Sigmoid colon (tissue), 7 donors: ENCODE measurements around the gene MBNL1. TPM values are rescaled to one million over a fixed set of nuclear protein-coding genes. Genes with fewer than 3 reads are reported as not detected.

ENCODE experiments used
- DNase-seq: peaks from one replicate; pipeline ENCODE4 v3.0.0-alpha.2; 2019
- H3K27ac ChIP-seq, 4 donors: fragments of 200-600 bp; sonication (generic); one replicate each; pipeline ENCODE4 v1.5.1; 2016 to 2019; ENCODE audit warnings: mild to moderate bottlenecking in 1 of 4
- H3K27me3 ChIP-seq, 3 donors: fragments of 200-600 bp; sonication (generic); one replicate each; pipeline ENCODE4 v1.5.1; 2019; ENCODE audit warnings: mild to moderate bottlenecking in 1 of 3
- H3K36me3 ChIP-seq, 4 donors: fragments of 200-600 bp; sonication (generic); one replicate each; pipeline ENCODE4 v1.5.1; 2016 to 2019
- H3K4me1 ChIP-seq, 4 donors: fragments of 200-600 bp; sonication (generic); one replicate each; pipeline ENCODE4 v1.5.1; 2017 to 2019
- H3K4me3 ChIP-seq, 4 donors: fragments of 200-600 bp; sonication (generic); one replicate each; pipeline ENCODE4 v1.5.1; 2017 to 2019; ENCODE audit warnings: mild to moderate bottlenecking in 2 of 4, moderate library complexity in 1 of 4
- H3K9me3 ChIP-seq, 4 donors: fragments of 200-600 bp in 3 of 4; sonication (generic) in 3 of 4; one replicate each; pipeline versions ENCODE4 v1.5.1 to v1.6.1; 2013 to 2019
- EP300 ChIP-seq, 4 donors: sonication (generic); formaldehyde crosslinking; IDR thresholded peaks; one replicate each; pipeline ENCODE4 v1.6.1; 2017; ENCODE audit warnings: antibody characterized with exemption in 4 of 4
- POLR2A ChIP-seq, 2 donors: fragments of 450-650 bp; IDR thresholded peaks; one replicate each; pipeline ENCODE4 v1.6.1; 2016; ENCODE audit warnings: antibody characterized with exemption in 2 of 2, mild to moderate bottlenecking in 2 of 2, moderate library complexity in 2 of 2
- POLR2AphosphoS5 ChIP-seq, 4 donors: sonication (generic); formaldehyde crosslinking; IDR thresholded peaks; one replicate each; pipeline ENCODE4 v1.6.1; 2017; ENCODE audit warnings: antibody characterized with exemption in 4 of 4
- WGBS, 2 donors: extraction: QIAGEN DNeasy Blood & Tissue Kit; methylation state at CpG; one replicate each; pipeline ENCODE4 v1.1.7; 2013; 5-methylcytosine and 5-hydroxymethylcytosine counted together
- intact Hi-C: fragments of 100-400 bp; cut with DNase I; formaldehyde crosslinking; loops from one replicate; pipeline ENCODE4 v1.15.1; 2023
- polyA plus RNA-seq, 3 donors: library from polyadenylated mRNA; stranded (reverse); fragments of 200-250 nt; gene quantifications; one replicate each; pipeline ENCODE4 v1.2.3, GENCODE V29; 2013
- total RNA-seq, 4 donors: library from RNA; depleted of rRNA; stranded (reverse); fragments of >200 nt; gene quantifications; one replicate each; pipeline ENCODE4 v1.1.0, GENCODE V29; 2016
- TF ChIP-seq, protein P1 (sequence below), 4 experiments: fragments of 450-650 bp in 3 of 4; fragments of 200-600 bp in 1 of 4; IDR thresholded peaks; one replicate each; pipeline ENCODE4 v1.5.1; 2016 to 2019; ENCODE audit warnings: antibody characterized with exemption in 4 of 4, mild to moderate bottlenecking in 3 of 4, moderate library complexity in 2 of 4
- donor health status: healthy with polysubstance abuse.
- donor health status: Bipolar disorder and iron deficiency.
- donor health status: healthy.

The MBNL1 gene
- total and polyA plus RNA-seq, 7 donors: 60.5 to 898 (median 602) TPM

DNA sequence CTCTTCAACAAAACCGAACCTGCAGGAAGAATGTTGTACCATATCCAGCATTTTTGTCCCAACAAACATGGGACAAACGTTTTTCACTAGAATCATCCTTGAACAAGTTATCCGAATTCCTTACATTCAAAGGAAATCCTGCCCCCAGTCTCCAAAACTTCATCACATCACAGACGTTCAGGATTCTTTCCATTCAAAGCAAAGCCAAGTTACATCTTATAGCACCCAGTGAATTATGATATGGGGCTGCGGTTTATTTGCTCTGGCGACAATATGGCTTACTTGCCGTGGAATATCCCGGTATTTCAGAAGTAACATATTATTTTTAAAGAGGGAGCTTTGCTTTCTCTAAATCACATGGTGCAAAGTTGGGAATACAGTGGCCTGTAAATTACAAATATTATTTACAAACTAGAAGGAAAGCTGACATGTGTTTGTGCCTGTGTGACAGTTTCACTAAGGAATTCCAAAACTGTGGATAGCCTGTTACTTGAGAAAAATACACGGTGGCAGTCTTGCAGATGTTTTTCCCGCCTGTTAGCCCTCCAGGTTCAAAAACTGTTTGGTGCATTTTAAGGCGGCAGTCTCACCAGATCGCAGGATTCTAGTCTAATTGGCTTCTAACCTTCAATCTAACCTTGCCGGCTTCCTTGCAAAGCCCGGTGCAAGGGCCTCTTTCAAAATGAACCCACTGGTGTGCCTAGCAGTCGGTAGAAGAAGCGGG, 736 bp upstream of the MBNL1 start:
- WGBS, 2 donors: 6 to 7% methylated on average over 16 of the region's 16 CpGs
- Histone ChIP-seq H3K27ac (peak overlapping the region; percentile 98 to 99 (median 99)), H3K4me3 (peak overlapping the region; percentile 78 to 86 (median 82)), H3K27me3 (no peaks in the 10 kb centered on the region), H3K36me3 (no peaks in the 10 kb centered on the region), H3K9me3 (no peaks in the 10 kb centered on the region), H3K4me1 (peaks cover 0 to 56% (median 41%) of the 10 kb centered on the region in 4 donors)
- intact Hi-C loops: loop anchor here (2.0 to 5.0 kb wide), 4 partner anchors 63 to 174 kb away; no protein-coding TSS in a partner anchor
- DNase-seq: no peak
- TF ChIP-seq EP300 (IDR thresholded peaks at IDR 0.05): no peak
- TF ChIP-seq, protein P1, sequence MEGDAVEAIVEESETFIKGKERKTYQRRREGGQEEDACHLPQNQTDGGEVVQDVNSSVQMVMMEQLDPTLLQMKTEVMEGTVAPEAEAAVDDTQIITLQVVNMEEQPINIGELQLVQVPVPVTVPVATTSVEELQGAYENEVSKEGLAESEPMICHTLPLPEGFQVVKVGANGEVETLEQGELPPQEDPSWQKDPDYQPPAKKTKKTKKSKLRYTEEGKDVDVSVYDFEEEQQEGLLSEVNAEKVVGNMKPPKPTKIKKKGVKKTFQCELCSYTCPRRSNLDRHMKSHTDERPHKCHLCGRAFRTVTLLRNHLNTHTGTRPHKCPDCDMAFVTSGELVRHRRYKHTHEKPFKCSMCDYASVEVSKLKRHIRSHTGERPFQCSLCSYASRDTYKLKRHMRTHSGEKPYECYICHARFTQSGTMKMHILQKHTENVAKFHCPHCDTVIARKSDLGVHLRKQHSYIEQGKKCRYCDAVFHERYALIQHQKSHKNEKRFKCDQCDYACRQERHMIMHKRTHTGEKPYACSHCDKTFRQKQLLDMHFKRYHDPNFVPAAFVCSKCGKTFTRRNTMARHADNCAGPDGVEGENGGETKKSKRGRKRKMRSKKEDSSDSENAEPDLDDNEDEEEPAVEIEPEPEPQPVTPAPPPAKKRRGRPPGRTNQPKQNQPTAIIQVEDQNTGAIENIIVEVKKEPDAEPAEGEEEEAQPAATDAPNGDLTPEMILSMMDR (IDR thresholded peaks at IDR 0.05): no peak
- TF ChIP-seq POLR2AphosphoS5 (IDR thresholded peaks at IDR 0.05): peak in 1 of 4 donors; percentile 2
- TF ChIP-seq POLR2A (IDR thresholded peaks at IDR 0.05): peak in 1 of 2 donors; percentile 9

DNA sequence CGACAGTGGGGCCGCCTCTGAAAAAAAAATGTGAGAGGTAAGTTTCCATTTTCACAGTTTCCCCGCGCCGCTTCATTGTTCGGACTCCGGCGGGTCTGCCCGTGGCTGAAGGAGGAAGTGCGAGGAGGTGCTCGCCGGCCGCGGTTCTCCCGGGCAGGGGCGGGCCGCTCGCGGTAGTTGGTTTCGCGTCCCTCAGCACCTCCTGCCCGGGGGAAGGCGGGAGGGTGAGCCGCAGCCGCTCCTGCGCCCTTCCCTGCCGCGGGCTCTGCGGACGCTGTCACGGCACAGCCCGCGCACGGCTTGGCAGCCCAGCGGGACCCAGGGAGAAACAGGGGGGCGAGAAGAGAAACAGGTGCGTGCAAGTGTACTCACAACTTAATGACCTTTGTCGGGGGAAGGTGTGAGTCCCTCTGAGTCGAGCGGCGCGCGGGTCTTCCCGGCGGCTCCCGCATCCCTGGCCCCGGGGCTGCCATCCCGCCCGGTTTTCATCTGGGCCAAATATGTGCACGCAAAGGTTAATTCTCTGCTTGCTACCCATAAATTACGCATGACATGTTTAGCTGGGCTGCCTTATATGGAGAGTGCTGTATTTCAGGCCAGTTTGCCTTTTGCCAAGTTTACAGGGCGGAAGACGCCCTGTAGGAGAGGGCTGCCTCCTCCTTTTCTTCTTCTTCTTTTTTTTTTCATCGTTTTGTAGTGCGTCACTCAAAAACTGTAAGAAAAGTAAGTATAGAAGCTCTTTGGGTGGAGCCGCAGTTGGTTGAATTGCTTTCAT, 514 bp downstream of the MBNL1 start:
- WGBS, 2 donors: 0% methylated on average over 56 of the region's 56 CpGs
- Histone ChIP-seq H3K27me3 (no peaks in the 10 kb centered on the region), H3K4me1 (peaks cover 0 to 58% (median 44%) of the 10 kb centered on the region in 4 donors), H3K36me3 (no peaks in the 10 kb centered on the region), H3K27ac (peak overlapping the region; percentile 98 to 99 (median 99)), H3K4me3 (peak overlapping the region; percentile 78 to 86 (median 82)), H3K9me3 (no peaks in the 10 kb centered on the region)
- TF ChIP-seq POLR2A (IDR thresholded peaks at IDR 0.05): peak; percentile 55 to 70
- TF ChIP-seq, protein P1 (IDR thresholded peaks at IDR 0.05): no peak
- peak; percentile 85 to 88 (median 88) for TF ChIP-seq POLR2AphosphoS5 (IDR thresholded peaks at IDR 0.05)
- TF ChIP-seq EP300 (IDR thresholded peaks at IDR 0.05): peak in 3 of 4 donors; percentile 50 to 83 (median 69)
- intact Hi-C loops: loop anchor here (2.0 to 5.0 kb wide), 2 partner anchors 173 to 174 kb away; no protein-coding TSS in a partner anchor
- peak; percentile 91 for DNase-seq

DNA sequence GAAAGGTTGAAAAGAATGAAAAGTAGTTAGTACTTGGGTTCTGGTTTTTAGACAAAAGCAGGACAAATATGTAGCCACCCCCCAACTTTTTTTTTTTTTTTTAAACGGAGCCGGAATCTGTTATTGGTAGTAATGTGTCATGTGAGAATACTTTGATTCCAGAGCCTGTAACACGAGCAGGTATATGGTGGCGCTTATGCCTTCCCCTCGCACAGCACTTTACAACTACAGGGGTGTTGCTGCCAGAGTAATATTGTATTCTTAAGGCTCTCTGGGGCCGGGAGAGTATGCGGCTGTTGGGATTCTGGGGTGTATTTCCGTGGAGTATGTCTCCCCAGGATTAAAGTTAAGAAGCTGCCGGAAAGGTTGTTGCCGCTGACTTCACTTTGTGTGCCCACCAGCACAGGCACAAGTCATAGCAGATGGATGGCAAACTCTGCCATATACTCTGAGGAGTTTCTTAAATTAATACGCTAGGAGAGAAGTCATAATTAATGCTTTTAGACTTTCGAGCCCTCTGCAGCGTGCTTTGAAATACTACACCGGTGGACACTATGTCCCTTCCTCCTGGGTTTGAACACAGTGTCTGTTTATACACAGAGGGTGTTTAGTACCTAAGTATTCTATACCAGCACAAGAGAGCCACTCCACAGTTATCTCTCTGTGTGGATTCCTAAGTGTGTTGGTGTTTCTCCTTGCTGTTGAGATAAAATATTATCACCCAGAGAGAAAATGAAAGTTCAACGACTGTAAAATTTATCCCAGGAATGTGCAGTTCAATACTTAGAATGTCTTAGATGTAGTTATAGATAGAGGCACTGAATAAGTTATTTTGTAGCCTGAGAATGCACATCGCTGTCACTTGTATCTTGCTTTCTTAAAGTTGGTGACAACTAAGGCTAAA, 1.4 kb downstream of the MBNL1 start:
- WGBS, 2 donors: 0% methylated on average over 16 of the region's 16 CpGs
- DNase-seq: peak; percentile 70
- H3K27ac ChIP-seq: peak overlapping the region; percentile 98 to 99 (median 99)
- H3K4me3 ChIP-seq: peak overlapping the region; percentile 78 to 86 (median 82)
- H3K27me3 ChIP-seq: no peaks in the 10 kb centered on the region
- no peaks in the 10 kb centered on the region for H3K36me3 ChIP-seq
- no peak for TF ChIP-seq EP300 (IDR thresholded peaks at IDR 0.05)
- TF ChIP-seq POLR2AphosphoS5 (IDR thresholded peaks at IDR 0.05): peak in 3 of 4 donors; percentile 4 to 43 (median 40)
- TF ChIP-seq POLR2A (IDR thresholded peaks at IDR 0.05): peak in 1 of 2 donors; percentile 36
- H3K9me3 ChIP-seq: no peaks in the 10 kb centered on the region
- H3K4me1 ChIP-seq: peaks cover 0 to 58% (median 45%) of the 10 kb centered on the region in 4 donors
- intact Hi-C loops: loop anchor here (2.0 to 5.0 kb wide), 3 partner anchors 29 to 175 kb away; no protein-coding TSS in a partner anchor

DNA sequence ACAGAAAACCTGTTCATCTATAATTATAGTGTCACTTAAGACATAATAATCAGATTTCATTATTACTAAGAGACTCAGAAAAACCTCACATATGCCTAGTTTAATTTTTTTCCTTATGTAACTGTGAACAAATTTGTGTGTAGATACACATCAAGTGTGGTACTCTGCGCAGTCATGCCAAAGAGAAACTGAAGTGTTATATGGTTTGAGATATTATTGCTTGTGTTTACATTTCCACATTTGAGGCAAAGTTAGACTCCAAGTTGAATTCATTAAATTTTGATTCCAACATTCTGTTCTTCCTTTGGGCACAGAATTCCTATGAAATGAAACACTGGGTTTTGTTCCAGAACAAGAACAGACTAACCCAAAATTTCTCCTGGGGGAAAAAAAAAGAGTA, 2.2 kb downstream of the MBNL1 start:
- H3K9me3 ChIP-seq: no peaks in the 10 kb centered on the region
- H3K27me3 ChIP-seq: no peaks in the 10 kb centered on the region
- no peaks in the 10 kb centered on the region for H3K36me3 ChIP-seq
- TF ChIP-seq, protein P1 (IDR thresholded peaks at IDR 0.05): no peak
- TF ChIP-seq EP300 (IDR thresholded peaks at IDR 0.05) (no peak), POLR2A (IDR thresholded peaks at IDR 0.05) (no peak), POLR2AphosphoS5 (IDR thresholded peaks at IDR 0.05) (no peak)
- no peak for DNase-seq
- H3K4me1 ChIP-seq: peaks cover 0 to 58% (median 45%) of the 10 kb centered on the region in 4 donors
- WGBS, 2 donors: 5 to 12% methylated on average over 1 of the region's 1 CpG
- intact Hi-C loops: loop anchor here (2.0 kb wide), 1 partner anchor 28 kb away; no protein-coding TSS in a partner anchor
- H3K4me3 ChIP-seq: peak overlapping the region; percentile 78 to 86 (median 82)
- H3K27ac ChIP-seq: peak overlapping the region; percentile 98 to 99 (median 99)
